ENCODE data around the gene C10orf143. TPM values are rescaled to one million over a fixed set of nuclear protein-coding genes. Genes with fewer than 3 reads are reported as not detected.

Gene C10orf143
- total RNA-seq, 1 donor from 2014 or later = 0.11 TPM

- no peak for DNase-seq (ENCODE audit: low spot score in 2 of 2)
- TF ChIP-seq CTCF (IDR thresholded peaks at IDR 0.05) = no peak
- Histone ChIP-seq H3K4me3 (no peak overlapping the region), H3K36me3 (peaks cover 2 to 10% of the 10 kb centered on the region in 2 donors), H3K27me3 (no peaks in the 10 kb centered on the region), H3K4me1 (no peaks in the 10 kb centered on the region), H3K27ac (no peak overlapping the region), H3K9me3 (no peaks in the 10 kb centered on the region)
- intact Hi-C loops (cut with DNase I) = no loop called here
These were observed 30.2 kb downstream of the C10orf143 start for GRCh38 chr10:130080461-130080814.

GRCh38 chr10:130079614-130080460 lies 30.8 kb downstream of the C10orf143 start:
- intact Hi-C loops (cut with DNase I) = no loop called here
- H3K27ac ChIP-seq = no peak overlapping the region
- no peak overlapping the region for H3K4me3 ChIP-seq
- H3K9me3 ChIP-seq = no peaks in the 10 kb centered on the region
- TF ChIP-seq CTCF (IDR thresholded peaks at IDR 0.05) = no peak
- no peaks in the 10 kb centered on the region for H3K27me3 ChIP-seq
- DNase-seq (ENCODE audit: low spot score in 2 of 2) = no peak
- no peaks in the 10 kb centered on the region for H3K4me1 ChIP-seq
- H3K36me3 ChIP-seq = peaks cover 2 to 10% of the 10 kb centered on the region in 2 donors

GRCh38 chr10:130078120-130078519 lies 32.5 kb downstream of the C10orf143 start:
- TF ChIP-seq CTCF (IDR thresholded peaks at IDR 0.05) = no peak

GRCh38 chr10:130076681-130077080 lies 33.9 kb downstream of the C10orf143 start:
- no peak for DNase-seq (ENCODE audit: low spot score in 2 of 2)
- no peak for TF ChIP-seq CTCF (IDR thresholded peaks at IDR 0.05)
- Histone ChIP-seq H3K4me1 (no peaks in the 10 kb centered on the region), H3K36me3 (peaks cover 2 to 16% of the 10 kb centered on the region in 2 donors), H3K9me3 (peaks cover 0 to 6% of the 10 kb centered on the region in 2 donors), H3K4me3 (no peak overlapping the region), H3K27ac (no peak overlapping the region), H3K27me3 (no peaks in the 10 kb centered on the region)
- intact Hi-C loops (cut with DNase I) = no loop called here

More at GRCh38 chr10:130078120-130078519, 32.5 kb downstream of the C10orf143 start:
- Histone ChIP-seq H3K36me3 (peaks cover 2 to 16% of the 10 kb centered on the region in 2 donors), H3K4me3 (no peak overlapping the region), H3K9me3 (no peaks in the 10 kb centered on the region), H3K27me3 (no peaks in the 10 kb centered on the region), H3K27ac (no peak overlapping the region), H3K4me1 (no peaks in the 10 kb centered on the region)
- DNase-seq (ENCODE audit: low spot score in 2 of 2) = no peak
- intact Hi-C loops (cut with DNase I) = no loop called here

- DNase-seq (ENCODE audit: low spot score in 2 of 2) = no peak
- H3K27ac ChIP-seq = no peak overlapping the region
- H3K36me3 ChIP-seq = peaks cover 2 to 16% of the 10 kb centered on the region in 2 donors
- no peaks in the 10 kb centered on the region for H3K4me1 ChIP-seq
- peaks cover 0 to 6% of the 10 kb centered on the region in 2 donors for H3K9me3 ChIP-seq
- no peaks in the 10 kb centered on the region for H3K27me3 ChIP-seq
- no peak overlapping the region for H3K4me3 ChIP-seq
- no peak for TF ChIP-seq CTCF (IDR thresholded peaks at IDR 0.05)
- intact Hi-C loops (cut with DNase I) = no loop called here
These were observed 36.0 kb downstream of the C10orf143 start for GRCh38 chr10:130074639-130075038.

All from ascending aorta (tissue), 2 donors.